HG02610 (cell line): ENCODE data around the gene MRPL23.
"Not testable (repeated sequence)": the region's sequence is repeated elsewhere in the genome, so short reads cannot be mapped to it uniquely, and the experiment has no call there.

Experiments
- ATAC-seq: cut with Tn5 transposase; IDR thresholded peaks from one replicate; pipeline ENCODE4 v1.9.1; 2021; ENCODE audit warnings: mild to moderate bottlenecking, moderate library complexity; ENCODE audit not compliant: unreplicated experiment

The MRPL23 gene

GRCh38 chr11:1932681-1933080 is 14.5 kb upstream of the MRPL23 start:
- no peak for ATAC-seq

GRCh38 chr11:1933416-1934334 is 13.5 kb upstream of the MRPL23 start:
- ATAC-seq, result no peak

- no peak for ATAC-seq
Measured at GRCh38 chr11:1934335-1935155, 12.6 kb upstream of the MRPL23 start.

GRCh38 chr11:1935156-1936071 is 11.7 kb upstream of the MRPL23 start:
- ATAC-seq, result no peak

GRCh38 chr11:1936072-1936780 is 10.9 kb upstream of the MRPL23 start:
- no peak for ATAC-seq

GRCh38 chr11:1936781-1937615 is 10.1 kb upstream of the MRPL23 start:
- ATAC-seq, result no peak

GRCh38 chr11:1937616-1938342 is 9.4 kb upstream of the MRPL23 start:
- no peak for ATAC-seq

GRCh38 chr11:1938343-1939005 is 8.7 kb upstream of the MRPL23 start:
- ATAC-seq, result no peak

GRCh38 chr11:1939006-1939625 is 8.0 kb upstream of the MRPL23 start:
- ATAC-seq, result no peak

- ATAC-seq, result not testable (repeated sequence)
Measured at GRCh38 chr11:1939788-1940187, 7.3 kb upstream of the MRPL23 start.

- ATAC-seq, result no peak
Measured at GRCh38 chr11:1942558-1943260, 4.4 kb upstream of the MRPL23 start.

- no peak for ATAC-seq
Measured at GRCh38 chr11:1943576-1943975, 3.6 kb upstream of the MRPL23 start.

GRCh38 chr11:1943977-1944376 is 3.2 kb upstream of the MRPL23 start:
- ATAC-seq, result no peak

GRCh38 chr11:1947592-1948237 is 583 bp downstream of the MRPL23 start:
- ATAC-seq, result no peak

GRCh38 chr11:1948389-1948788 is 1.3 kb downstream of the MRPL23 start:
- ATAC-seq, result no peak

- ATAC-seq, result no peak
Measured at GRCh38 chr11:1949302-1949701, 2.2 kb downstream of the MRPL23 start.

GRCh38 chr11:1949922-1950321 is 2.8 kb downstream of the MRPL23 start:
- ATAC-seq, result no peak
